Measurements from ENCODE around the gene IFT52. TPM values are rescaled to one million over a fixed set of nuclear protein-coding genes. Genes with fewer than 3 reads are reported as not detected.

Gene IFT52
- total RNA-seq, 1 donor, result 55.8 TPM

GRCh38 chr20:43565758-43566104 lies 25.0 kb upstream of the IFT52 start:
- TF ChIP-seq CTCF (IDR thresholded peaks at IDR 0.05; ENCODE audit: insufficient read depth, low read length), result no peak
- no peak overlapping the region for H3K4me3 ChIP-seq (ENCODE audit: low read depth, low read length)
- DNase-seq (ENCODE audit: low read depth), result no peak

GRCh38 chr20:43567477-43567876 lies 23.3 kb upstream of the IFT52 start:
- H3K4me3 ChIP-seq (ENCODE audit: low read depth, low read length), result no peak overlapping the region
- TF ChIP-seq CTCF (IDR thresholded peaks at IDR 0.05; ENCODE audit: insufficient read depth, low read length), result no peak
- DNase-seq (ENCODE audit: low read depth), result no peak

GRCh38 chr20:43568706-43569105 lies 22.0 kb upstream of the IFT52 start:
- DNase-seq (ENCODE audit: low read depth), result no peak
- TF ChIP-seq CTCF (IDR thresholded peaks at IDR 0.05; ENCODE audit: insufficient read depth, low read length), result no peak
- H3K4me3 ChIP-seq (ENCODE audit: low read depth, low read length), result no peak overlapping the region

GRCh38 chr20:43569282-43569681 lies 21.5 kb upstream of the IFT52 start:
- TF ChIP-seq CTCF (IDR thresholded peaks at IDR 0.05; ENCODE audit: insufficient read depth, low read length), result no peak
- DNase-seq (ENCODE audit: low read depth), result no peak
- no peak overlapping the region for H3K4me3 ChIP-seq (ENCODE audit: low read depth, low read length)

GRCh38 chr20:43570496-43570895 lies 20.2 kb upstream of the IFT52 start:
- no peak overlapping the region for H3K4me3 ChIP-seq (ENCODE audit: low read depth, low read length)
- no peak for DNase-seq (ENCODE audit: low read depth)
- TF ChIP-seq CTCF (IDR thresholded peaks at IDR 0.05; ENCODE audit: insufficient read depth, low read length), result no peak

GRCh38 chr20:43571310-43571709 lies 19.4 kb upstream of the IFT52 start:
- TF ChIP-seq CTCF (IDR thresholded peaks at IDR 0.05; ENCODE audit: insufficient read depth, low read length), result no peak
- DNase-seq (ENCODE audit: low read depth), result no peak

GRCh38 chr20:43571771-43572170 lies 19.0 kb upstream of the IFT52 start:
- DNase-seq (ENCODE audit: low read depth), result no peak
- no peak overlapping the region for H3K4me3 ChIP-seq (ENCODE audit: low read depth, low read length)
- no peak for TF ChIP-seq CTCF (IDR thresholded peaks at IDR 0.05; ENCODE audit: insufficient read depth, low read length)

More at GRCh38 chr20:43571310-43571709, 19.4 kb upstream of the IFT52 start:
- H3K4me3 ChIP-seq (ENCODE audit: low read depth, low read length), result no peak overlapping the region
